Measurements from ENCODE around the gene KHDRBS2. TPM values are rescaled to one million over a fixed set of nuclear protein-coding genes. Genes with fewer than 3 reads are reported as not detected.
A peak's percentile ranks its signal among the peaks of the same experiment; 100 is the strongest.

KHDRBS2 gene
- total RNA-seq, 6 donors from 2014 or later = 5.4 to 48.2 (median 17.9) TPM

DNA sequence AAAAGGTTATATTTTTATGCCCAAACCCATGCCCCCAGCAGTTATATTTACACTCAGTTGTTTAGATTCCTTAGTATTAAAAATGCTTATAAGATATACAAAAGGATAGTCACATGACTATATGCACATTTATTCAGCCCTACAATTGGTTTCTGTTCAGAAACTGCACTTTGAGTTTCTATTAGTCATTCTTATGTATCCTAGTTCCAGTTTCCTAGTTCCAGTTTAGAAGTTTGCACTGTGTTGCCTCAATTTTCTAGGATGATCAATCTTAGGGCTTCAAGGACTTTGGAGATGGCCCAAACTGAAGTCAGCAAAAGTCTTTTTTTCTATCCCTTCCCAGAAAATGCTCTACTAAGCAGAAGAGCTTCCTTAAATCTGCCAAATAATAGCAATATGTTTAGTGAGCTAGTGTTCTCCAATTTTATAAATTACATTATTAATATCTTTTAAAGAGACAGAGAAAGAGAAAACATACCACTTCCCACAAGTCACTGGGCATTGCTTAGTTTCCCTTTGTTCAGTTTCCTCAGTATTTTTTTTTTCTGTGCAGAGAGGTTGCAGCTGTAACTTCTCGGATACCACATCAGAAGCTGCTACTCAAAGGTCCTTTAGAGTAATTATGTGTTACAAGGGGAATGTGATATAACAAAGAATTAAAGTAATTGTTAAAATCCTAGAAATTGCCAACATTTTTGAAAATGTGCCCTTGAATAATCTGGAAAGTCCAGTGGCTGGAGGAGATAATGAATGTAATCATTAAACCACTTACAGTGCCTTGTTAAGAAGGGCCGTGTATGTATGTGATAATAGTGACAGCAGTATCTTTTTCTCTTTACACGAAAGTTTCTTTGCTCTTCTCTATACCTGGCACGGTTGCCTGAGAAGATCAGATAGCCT lies 138.8 kb downstream of the KHDRBS2 start:
- H3K4me1 ChIP-seq = peaks cover 7 to 11% (median 9%) of the 10 kb centered on the region in 4 donors
- no peaks in the 10 kb centered on the region for H3K36me3 ChIP-seq
- 35 to 36% methylated on average over 4 of the region's 4 CpGs for WGBS, 2 donors
- ATAC-seq (ENCODE audit: low FRiP score in 2 of 2) = no peak
- H3K27ac ChIP-seq = peak overlapping the region in 1 of 4 donors; percentile 43
- TF ChIP-seq, protein P1, sequence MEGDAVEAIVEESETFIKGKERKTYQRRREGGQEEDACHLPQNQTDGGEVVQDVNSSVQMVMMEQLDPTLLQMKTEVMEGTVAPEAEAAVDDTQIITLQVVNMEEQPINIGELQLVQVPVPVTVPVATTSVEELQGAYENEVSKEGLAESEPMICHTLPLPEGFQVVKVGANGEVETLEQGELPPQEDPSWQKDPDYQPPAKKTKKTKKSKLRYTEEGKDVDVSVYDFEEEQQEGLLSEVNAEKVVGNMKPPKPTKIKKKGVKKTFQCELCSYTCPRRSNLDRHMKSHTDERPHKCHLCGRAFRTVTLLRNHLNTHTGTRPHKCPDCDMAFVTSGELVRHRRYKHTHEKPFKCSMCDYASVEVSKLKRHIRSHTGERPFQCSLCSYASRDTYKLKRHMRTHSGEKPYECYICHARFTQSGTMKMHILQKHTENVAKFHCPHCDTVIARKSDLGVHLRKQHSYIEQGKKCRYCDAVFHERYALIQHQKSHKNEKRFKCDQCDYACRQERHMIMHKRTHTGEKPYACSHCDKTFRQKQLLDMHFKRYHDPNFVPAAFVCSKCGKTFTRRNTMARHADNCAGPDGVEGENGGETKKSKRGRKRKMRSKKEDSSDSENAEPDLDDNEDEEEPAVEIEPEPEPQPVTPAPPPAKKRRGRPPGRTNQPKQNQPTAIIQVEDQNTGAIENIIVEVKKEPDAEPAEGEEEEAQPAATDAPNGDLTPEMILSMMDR (IDR thresholded peaks at IDR 0.05) = no peak
- TF ChIP-seq POLR2A (IDR thresholded peaks at IDR 0.05) (no peak), POLR2AphosphoS5 (IDR thresholded peaks at IDR 0.05) (no peak), EP300 (IDR thresholded peaks at IDR 0.05) (no peak)
- H3K27me3 ChIP-seq = no peaks in the 10 kb centered on the region
- H3K4me3 ChIP-seq = no peak overlapping the region
- no peak for DNase-seq
- H3K9me3 ChIP-seq = no peaks in the 10 kb centered on the region

DNA sequence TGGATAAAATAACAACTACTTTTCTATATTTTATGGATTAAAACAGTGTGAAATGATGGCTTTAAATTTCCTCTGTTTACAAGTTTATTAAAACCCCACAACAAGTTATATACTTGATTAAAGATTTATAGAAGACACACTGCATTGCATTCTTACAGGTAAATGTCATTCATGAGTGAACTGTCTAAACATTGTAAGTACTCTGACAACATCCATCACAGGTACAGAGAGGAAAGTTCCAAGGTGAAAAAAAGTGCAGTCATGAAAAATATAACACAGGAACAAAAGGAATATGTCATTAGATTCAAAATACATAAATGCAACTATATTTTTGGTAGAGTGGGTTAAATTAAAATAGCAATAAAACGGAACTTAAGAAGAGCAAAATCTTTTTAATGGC lies 156.9 kb downstream of the KHDRBS2 start:
- H3K36me3 ChIP-seq = no peaks in the 10 kb centered on the region
- ATAC-seq (ENCODE audit: low FRiP score in 2 of 2) (no peak), DNase-seq (no peak)
- H3K4me1 ChIP-seq = no peaks in the 10 kb centered on the region
- peaks cover 0 to 4% (median 0%) of the 10 kb centered on the region in 4 donors for H3K9me3 ChIP-seq
- no peak for TF ChIP-seq POLR2AphosphoS5 (IDR thresholded peaks at IDR 0.05)
- TF ChIP-seq, protein P1 (IDR thresholded peaks at IDR 0.05) = no peak
- TF ChIP-seq EP300 (IDR thresholded peaks at IDR 0.05) = no peak
- no peak for TF ChIP-seq POLR2A (IDR thresholded peaks at IDR 0.05)
- 84 to 86% methylated on average over 1 of the region's 1 CpG for WGBS, 2 donors
- no peak overlapping the region for H3K27ac ChIP-seq
- no peaks in the 10 kb centered on the region for H3K27me3 ChIP-seq
- no peak overlapping the region for H3K4me3 ChIP-seq

DNA sequence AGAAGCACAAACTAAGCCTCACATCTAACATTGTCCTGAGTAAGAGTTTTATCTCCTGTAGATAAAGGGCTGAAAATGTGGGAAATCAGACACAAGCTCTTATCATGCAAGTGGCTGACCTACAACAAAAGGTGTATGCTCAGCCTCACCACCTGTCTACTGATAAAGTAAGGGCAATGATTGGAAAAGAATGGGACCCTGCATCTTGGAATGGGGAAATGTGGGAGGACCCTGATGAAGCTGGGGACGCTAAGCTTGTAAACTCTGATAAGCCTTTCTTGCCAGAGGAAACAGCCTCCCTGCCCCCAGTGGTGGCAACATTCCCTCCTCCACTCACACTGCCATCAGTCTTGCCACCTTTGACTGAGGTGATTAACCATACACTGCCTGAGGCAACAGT lies 166.6 kb downstream of the KHDRBS2 start:
- ATAC-seq (ENCODE audit: low FRiP score in 2 of 2) = no peak
- H3K9me3 ChIP-seq = peaks cover 0 to 6% (median 0%) of the 10 kb centered on the region in 4 donors
- no peaks in the 10 kb centered on the region for H3K36me3 ChIP-seq
- H3K27me3 ChIP-seq = no peaks in the 10 kb centered on the region
- no peak overlapping the region for H3K4me3 ChIP-seq
- TF ChIP-seq POLR2AphosphoS5 (IDR thresholded peaks at IDR 0.05) (no peak), POLR2A (IDR thresholded peaks at IDR 0.05) (no peak), EP300 (IDR thresholded peaks at IDR 0.05) (no peak)
- TF ChIP-seq, protein P1 (IDR thresholded peaks at IDR 0.05) = no peak
- no peaks in the 10 kb centered on the region for H3K4me1 ChIP-seq
- no peak overlapping the region for H3K27ac ChIP-seq
- no peak for DNase-seq
- WGBS, 2 donors = 67 to 81% methylated on average over 1 of the region's 1 CpG

DNA sequence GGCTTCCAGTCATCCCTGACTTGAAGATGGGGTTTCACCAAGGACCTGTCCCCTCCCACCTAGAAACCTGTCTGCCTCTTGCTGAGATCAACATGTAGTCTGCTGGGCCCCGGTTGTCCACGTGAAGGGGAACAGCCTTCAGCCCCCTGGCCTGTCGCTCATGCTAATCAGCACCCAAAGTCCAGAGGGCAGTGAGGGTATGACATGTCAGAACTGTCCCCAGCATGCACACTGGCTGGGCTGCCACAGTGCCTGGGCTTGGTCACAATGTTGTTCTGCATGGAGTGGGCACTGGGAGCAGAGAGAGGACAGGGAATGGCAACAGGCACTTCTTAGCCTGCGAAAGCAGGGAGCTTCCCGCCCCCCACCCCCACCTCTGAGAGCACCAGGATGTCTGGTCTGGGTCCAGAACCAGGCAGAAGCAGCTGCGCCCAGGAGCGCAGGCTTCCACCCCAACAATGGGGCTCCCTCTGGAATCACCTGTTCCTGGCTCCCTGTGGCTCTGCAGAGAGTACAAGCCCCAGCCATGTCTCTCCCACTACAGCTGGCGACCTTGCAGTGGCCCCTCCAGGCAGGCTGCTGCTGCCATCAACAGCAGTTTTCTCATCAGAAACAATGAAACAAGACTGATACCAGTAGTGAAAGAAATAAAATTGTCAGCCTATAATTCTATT lies 182.7 kb downstream of the KHDRBS2 start:
- WGBS, 2 donors = 95 to 100% methylated on average over 1 to 8 of the region's 8 CpGs

DNA sequence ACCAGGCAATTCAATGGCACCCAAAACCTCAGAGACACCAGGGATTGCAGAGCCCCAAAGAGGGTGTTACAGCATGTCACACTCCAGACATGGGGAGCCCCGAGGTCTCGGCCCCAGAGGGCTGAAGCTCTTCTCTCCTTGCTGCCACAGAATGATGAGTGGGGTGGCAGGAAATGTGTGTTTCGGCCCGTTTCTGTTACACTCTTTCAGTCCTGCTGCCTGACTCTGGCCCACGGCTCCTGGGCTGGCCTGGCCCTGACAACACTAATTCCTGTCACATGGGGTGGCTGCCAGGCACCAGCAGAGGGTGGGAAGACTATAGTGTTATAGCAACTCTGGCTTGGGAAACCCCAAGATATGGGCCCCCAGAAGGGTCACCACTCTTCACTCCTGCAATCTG lies 183.6 kb downstream of the KHDRBS2 start:
- Histone ChIP-seq H3K27ac (no peak overlapping the region), H3K4me1 (no peaks in the 10 kb centered on the region), H3K9me3 (peaks cover 0 to 10% (median 4%) of the 10 kb centered on the region in 4 donors), H3K36me3 (no peaks in the 10 kb centered on the region), H3K27me3 (no peaks in the 10 kb centered on the region), H3K4me3 (no peak overlapping the region)
- TF ChIP-seq, protein P1 (IDR thresholded peaks at IDR 0.05) = no peak
- TF ChIP-seq POLR2A (IDR thresholded peaks at IDR 0.05) (no peak), EP300 (IDR thresholded peaks at IDR 0.05) (no peak)
- 80 to 96% methylated on average over 4 to 5 of the region's 5 CpGs for WGBS, 2 donors
- ATAC-seq (ENCODE audit: low FRiP score in 2 of 2) = no peak
- peak in 1 of 2 donors; percentile 5 for DNase-seq

More for the DNA sequence above, 182.7 kb downstream of the KHDRBS2 start:
- Histone ChIP-seq H3K4me3 (no peak overlapping the region), H3K4me1 (no peaks in the 10 kb centered on the region), H3K27me3 (no peaks in the 10 kb centered on the region), H3K9me3 (peaks cover 0 to 10% (median 4%) of the 10 kb centered on the region in 4 donors), H3K27ac (no peak overlapping the region), H3K36me3 (no peaks in the 10 kb centered on the region)
- no peak for ATAC-seq (ENCODE audit: low FRiP score in 2 of 2)
- peak in 1 of 2 donors; percentile 29 for DNase-seq
- no peak for TF ChIP-seq EP300 (IDR thresholded peaks at IDR 0.05)
- no peak for TF ChIP-seq POLR2AphosphoS5 (IDR thresholded peaks at IDR 0.05)
